NB4 (cell line): ENCODE measurements around the gene FBXW5.

Experiments
- DNase-seq: peaks from one replicate; pipeline ENCODE4 v3.0.0; 2010; ENCODE audit warnings: low read depth
- H3K4me3 ChIP-seq: one replicate; pipeline ENCODE4 v1.5.1; 2011; ENCODE audit warnings: mild to moderate bottlenecking, low read depth, low read length, moderate library complexity
- CTCF ChIP-seq: IDR thresholded peaks from one replicate; pipeline ENCODE4 v1.5.1; 2012; ENCODE audit warnings: low read depth, low read length
- MYC ChIP-seq: IDR thresholded peaks from 2 replicates; pipeline ENCODE4 v1.6.1; 2011; ENCODE audit warnings: low read depth, low read length
- POLR2A ChIP-seq: IDR thresholded peaks from 2 replicates; pipeline ENCODE4 v1.6.1; 2011; ENCODE audit warnings: mild to moderate bottlenecking; ENCODE audit not compliant: insufficient read length; ENCODE audit errors: extremely low read depth
- TF ChIP-seq, protein P1 (sequence below): IDR thresholded peaks from 2 replicates; pipeline ENCODE4 v1.6.1; 2011; ENCODE audit warnings: low read depth, low read length

The FBXW5 gene

GRCh38 chr9:136940526-136941230 is 3.9 kb downstream of the FBXW5 start:
- no peak overlapping the region for H3K4me3 ChIP-seq
- no peak for TF ChIP-seq MYC
- no peak for DNase-seq

DNA sequence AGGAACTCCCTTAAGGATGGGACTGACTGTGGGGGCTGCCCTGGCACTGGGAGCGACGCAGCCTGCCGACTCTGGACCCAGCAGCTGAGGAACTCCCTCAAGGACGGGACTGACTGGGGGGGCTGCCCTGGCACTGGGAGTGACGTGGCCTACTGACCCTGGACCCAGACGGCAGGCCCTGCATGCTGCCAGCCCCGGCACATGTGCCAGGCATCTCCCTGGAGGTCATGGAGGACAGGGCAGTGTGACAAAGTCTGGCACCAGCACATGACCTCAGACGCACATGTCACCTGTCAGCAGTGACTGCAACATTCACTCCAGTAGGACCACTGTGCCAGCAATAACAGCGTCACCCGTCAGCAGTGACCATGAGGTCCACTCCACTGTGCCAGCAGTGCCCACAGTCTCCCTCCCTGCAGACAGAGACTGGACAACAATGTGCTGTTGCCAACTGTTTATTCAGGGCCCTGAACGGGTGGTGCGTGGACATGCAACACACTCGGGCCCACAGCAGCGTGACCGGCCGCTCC is 4.5 kb downstream of the FBXW5 start:
- no peak overlapping the region for H3K4me3 ChIP-seq
- no peak for DNase-seq
- TF ChIP-seq, protein P1, sequence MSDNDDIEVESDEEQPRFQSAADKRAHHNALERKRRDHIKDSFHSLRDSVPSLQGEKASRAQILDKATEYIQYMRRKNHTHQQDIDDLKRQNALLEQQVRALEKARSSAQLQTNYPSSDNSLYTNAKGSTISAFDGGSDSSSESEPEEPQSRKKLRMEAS, result no peak
- no peak for TF ChIP-seq POLR2A
- no peak for TF ChIP-seq MYC
- no peak for TF ChIP-seq CTCF

- H3K4me3 ChIP-seq, result no peak overlapping the region
- DNase-seq, result no peak
- no peak for TF ChIP-seq CTCF
- no peak for TF ChIP-seq POLR2A
- TF ChIP-seq, protein P1, result no peak
- no peak for TF ChIP-seq MYC
These were observed 5.0 kb downstream of the FBXW5 start for GRCh38 chr9:136939431-136939995.

DNA sequence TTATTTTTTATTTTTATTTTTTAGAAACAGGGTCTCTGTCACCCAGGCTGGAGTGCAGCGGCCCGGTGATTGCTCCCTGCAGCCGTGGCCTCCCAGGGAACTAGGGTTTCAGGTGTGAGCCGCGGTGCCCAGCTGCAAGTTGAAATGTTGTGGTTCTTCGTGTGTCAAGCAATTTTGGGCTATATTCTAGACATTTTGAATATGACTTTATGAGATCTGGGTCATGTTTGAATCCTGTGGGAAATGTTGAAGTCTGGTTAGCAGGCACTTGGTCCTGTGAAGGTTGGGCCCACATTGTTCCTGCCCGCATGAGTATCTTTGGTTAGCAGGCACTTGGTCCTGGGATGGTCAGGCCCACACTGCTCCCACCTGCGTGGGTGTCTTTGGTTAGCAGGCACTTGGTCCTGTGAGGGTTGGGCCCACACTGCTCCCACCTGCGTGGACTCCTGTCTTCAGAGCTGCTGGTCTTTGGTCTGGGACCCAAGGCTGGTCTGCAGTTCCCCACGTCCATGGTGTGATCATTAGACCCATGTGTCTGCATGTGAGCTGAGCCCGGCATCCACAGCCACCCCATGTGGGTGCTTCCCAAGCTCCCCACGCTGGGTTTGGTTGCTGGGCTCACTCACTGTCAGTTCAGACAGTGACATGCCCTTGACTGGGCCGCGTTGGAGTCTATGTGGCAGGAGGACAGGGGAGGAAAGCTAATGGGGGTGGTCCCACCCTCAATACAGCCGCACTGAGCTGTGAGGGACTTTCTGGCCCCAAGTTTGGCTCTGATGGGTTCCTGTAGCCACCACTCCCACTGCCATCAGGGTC is 7.1 kb downstream of the FBXW5 start:
- DNase-seq, result no peak
- TF ChIP-seq, protein P1, result no peak
- TF ChIP-seq POLR2A, result no peak
- no peak for TF ChIP-seq CTCF
- TF ChIP-seq MYC, result no peak
- H3K4me3 ChIP-seq, result no peak overlapping the region

DNA sequence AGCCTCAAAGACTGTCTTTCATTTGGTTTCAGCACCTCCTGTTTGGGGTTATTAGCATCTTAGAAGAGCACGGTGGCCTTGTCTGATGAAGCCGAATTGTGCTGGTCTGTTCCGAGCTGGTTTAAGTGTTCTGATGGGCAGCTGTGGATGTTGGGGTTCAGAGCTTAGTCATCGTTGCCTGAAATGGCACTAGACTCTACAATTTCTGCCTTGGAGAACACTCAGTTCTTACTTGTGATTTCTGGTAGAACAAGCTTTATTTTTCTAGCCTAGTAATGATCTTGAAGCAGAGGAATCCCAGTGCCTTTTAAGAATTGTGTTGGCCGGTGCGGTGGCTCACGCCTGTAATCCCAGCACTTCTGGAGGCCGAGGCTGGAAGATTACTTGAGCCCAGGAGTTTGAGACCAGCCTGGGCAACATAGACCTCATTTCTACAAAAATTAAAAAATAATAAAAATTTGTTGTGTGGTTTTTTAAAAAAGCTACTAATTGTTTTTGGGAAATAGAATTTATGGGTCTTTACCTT is 7.8 kb downstream of the FBXW5 start:
- H3K4me3 ChIP-seq, result no peak overlapping the region
- DNase-seq, result no peak
- TF ChIP-seq, protein P1, result no peak
- TF ChIP-seq POLR2A, result no peak
- no peak for TF ChIP-seq CTCF
- no peak for TF ChIP-seq MYC

DNA sequence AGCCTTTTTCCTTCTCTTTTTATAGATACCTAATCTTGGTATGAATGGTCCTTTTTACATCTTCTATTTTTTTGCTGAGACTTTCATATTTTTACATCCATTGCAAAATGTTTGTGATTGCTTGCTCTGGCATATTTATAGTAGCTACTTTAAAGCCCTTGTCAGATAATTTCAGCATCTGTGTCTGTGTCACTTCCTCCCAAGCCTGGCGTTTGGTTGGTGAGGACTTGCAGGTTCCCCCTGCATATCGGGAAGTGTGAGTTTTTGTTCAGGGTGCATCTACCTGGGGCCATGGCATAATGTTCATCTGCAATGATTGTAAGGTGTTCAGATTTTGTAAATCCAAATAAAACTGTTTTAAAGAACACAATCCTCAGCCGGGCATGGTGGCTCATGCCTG is 8.9 kb downstream of the FBXW5 start:
- H3K4me3 ChIP-seq, result no peak overlapping the region
- TF ChIP-seq MYC (no peak), CTCF (no peak), POLR2A (no peak)
- TF ChIP-seq, protein P1, result no peak
- no peak for DNase-seq
